NCI-H526 (cell line): ENCODE results near the gene RIN3.

Experiments used
- DNase-seq, 2 experiments: peaks; one replicate each; lab custom pipeline; 2025; lab: John Stamatoyannopoulos, UW

The RIN3 gene

DNA sequence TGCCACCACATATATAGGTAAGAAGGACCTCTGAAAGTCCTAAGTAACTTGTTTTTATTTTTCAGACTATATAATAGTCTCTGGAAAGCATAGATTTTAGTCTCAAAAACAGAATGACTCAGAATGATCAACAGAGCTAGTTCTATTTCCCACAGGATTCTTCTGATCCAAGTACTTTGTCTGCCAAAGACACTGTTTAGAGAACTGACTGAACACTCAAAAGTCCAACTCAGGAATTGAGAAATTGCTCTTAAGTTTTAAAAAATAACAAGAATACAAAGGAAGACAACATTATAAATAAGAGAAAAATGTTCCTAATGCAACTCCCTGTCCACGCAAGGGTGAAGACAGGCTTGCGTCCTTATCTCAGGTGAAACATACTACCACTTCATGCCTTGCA is 205.8 kb downstream of the RIN3 start:
- DNase-seq = no peak

DNA sequence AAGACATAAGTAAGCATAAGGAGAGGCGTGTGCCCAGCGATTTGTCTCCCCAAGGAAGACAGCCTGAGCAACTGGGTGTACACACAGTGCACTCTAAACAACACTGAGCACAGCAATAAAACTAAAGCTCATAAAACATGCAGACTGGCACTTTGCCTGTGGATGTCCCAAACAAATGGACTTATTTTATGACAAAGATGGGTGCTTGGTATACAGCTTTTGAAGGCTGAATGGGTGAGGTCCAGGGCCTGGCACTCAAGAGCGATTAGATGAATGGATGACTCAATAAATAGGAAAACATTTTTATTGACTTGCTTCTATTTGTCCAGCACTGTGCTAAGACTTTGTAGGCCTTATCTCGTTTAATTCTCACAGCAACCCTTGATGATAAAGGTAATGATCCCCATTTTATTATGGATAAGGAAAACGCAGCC is 206.3 kb downstream of the RIN3 start:
- DNase-seq = no peak

DNA sequence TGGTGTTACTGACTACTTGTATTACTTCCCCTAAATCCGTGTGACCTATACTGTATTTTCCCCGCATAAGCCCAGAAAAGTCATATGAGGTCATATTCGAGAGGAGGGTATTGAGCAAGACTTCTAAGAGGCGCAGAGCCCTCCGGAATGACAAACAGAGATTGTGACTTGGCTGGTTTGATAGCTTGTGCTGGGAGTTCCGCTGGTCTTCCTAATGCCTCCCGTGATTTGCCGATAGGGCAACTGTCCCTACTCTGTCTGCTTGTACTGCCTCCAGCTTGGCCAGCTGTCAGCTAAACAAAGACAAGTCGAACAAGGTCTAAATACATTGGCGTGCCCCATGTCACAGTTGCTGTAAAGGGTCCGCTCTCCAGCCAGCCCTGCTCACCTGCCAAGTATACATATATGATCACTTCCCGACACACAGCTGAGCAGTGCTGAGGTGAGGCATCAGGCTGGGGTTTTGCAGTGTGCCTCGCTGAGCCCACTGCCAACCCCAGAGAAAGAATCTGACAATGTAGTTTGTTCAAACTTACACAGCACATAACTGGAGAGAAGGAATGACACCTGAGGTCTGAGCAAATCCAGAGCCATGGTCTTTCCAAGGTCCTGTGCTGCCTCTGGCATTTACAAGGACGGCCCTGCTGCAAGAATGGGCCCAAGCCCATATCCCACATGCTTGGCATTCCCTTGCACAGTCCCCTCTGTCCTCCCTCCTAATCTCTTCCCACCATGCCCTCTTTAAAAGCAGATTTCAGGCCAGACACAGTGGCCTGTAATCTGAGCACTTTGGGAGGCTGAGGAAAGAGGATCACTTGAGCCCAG is 211.1 kb downstream of the RIN3 start:
- DNase-seq = no peak

DNA sequence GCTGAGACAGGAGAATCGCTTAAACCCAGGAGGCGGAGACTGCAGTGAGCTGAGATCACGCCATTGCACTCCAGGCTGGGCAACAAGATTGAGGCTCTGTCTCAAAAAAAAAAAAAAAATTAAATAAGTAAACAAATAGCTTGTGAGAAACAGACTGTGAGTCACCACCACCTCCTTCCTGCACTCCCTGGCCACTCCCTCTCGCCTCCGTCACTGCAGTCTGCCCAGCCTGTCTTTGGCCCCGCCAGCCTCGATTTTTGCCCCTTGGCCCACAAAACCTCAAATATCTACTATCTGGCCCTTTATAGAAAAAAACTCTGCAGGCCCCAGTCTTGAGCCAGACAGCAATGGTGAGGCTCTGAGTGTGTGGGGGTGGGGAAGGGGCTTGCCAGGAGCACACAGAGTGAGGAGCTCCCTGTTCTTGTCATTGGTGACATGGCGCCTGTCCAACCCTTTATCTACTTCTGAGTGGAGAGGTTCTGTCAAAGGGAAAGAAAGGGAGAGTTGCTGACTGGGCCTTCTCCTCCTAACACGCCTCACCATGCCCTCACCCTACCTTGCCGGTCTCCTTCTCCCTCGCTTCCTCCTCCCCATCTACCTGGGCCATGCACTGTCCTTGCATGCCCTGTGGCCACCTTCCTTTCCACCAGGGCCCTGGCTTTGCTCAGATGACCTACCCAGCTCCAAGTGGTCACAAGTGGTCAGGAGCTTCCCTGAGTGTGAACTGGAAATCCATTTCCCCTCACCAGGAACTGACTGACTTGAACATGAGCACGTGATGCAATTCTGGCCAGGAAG is 212.8 kb downstream of the RIN3 start:
- DNase-seq = no peak

DNA sequence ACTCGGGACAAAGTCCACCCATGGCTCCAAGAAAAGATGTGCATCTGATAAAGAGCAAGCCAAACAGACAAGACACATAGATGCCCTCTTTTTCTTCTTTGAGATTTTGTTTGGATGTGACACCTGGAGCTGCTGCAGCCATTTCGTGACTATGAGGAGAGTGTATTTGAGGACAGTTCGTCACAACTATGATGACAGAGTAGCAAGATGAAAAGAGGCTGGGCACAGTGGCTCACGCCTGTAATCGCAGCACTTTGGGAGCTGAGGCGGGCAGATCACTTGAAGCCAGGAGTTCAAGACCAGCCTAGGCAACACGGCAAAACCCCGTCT is 213.3 kb downstream of the RIN3 start:
- no peak for DNase-seq

DNA sequence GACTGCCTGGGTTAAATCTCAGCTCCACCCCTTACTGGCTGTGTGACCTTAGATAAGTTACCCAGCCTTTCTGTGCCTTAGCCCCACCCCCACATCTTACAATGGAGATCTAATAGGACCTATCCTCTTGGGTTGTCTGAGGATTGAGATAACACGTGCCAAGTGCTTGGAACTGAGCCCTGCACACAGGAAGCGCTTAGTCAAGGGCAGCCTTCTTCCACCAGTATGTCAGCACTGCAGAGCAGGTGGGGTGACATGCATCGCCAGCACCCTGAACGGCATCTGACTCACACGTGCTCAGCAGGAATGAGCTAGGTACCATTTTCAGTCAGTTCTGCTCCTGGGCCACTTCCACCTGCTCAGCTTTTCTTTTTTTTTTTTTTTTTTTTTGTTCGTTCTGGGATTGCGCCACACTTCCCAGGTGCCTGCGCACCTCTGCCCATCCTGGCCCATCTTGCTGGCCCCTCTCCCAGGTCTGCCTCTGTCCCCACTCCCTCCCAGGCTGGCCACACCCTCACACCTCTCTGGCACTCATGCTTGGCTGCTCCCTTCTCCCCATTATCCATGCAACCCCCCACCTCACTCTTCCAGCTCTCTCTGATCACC is 215.3 kb downstream of the RIN3 start:
- no peak for DNase-seq

DNA sequence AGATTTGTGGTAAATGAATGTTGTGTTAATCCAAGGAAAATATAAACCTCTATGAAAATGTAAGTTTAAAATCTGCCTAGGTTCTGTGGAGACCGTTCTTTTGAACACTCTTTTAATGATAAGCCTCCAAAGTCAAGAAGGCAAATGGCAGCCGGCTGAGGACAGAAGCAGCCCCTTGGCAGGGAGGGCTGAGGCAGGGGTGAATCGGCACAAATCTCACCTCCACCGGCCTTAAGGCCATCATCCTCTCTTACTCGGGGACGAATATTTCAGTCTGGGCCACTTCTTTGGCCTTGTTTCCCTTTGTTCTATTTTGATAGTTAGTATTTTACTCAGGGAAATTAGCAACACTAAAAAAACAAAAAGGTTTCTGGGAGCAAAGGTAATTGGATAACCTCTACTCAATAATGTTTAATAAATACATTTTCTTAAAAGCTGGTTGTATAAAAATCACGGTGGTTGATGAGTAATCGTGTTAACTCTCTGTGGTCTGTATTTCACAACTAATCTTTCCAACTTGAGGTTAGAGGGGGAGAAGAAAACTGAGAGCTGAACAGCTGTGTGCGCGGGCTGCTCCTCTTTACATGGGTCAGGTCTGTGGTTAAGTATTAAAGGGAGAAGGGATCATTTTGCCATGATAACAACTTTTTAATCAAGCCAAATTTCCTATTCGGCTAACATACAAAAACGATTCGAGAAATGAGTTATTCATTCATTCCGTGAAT is 216.2 kb downstream of the RIN3 start:
- DNase-seq = no peak

DNA sequence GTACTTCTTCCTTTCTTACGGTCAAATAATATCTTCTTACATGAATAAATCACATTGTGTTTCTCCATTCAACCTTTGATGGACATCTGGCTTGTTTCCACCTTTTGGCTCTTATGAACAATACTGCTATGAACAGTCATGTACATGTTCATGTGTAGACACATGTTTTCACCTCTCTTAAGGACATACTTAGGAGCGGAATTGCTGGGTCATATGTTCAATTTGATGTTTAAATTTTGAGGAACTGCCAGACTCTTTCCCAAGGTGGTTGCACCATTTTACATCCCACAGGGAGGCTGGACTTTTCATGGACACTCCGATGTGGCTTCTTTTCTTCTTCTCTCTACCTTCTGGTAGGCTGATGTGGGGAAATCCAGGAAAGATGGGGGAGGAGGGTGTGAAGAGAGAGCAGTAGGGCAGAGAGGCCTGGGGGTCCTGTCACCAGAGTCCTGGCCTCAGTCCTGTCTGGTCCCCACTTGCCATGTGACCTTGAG is 218.1 kb downstream of the RIN3 start:
- DNase-seq = no peak

DNA sequence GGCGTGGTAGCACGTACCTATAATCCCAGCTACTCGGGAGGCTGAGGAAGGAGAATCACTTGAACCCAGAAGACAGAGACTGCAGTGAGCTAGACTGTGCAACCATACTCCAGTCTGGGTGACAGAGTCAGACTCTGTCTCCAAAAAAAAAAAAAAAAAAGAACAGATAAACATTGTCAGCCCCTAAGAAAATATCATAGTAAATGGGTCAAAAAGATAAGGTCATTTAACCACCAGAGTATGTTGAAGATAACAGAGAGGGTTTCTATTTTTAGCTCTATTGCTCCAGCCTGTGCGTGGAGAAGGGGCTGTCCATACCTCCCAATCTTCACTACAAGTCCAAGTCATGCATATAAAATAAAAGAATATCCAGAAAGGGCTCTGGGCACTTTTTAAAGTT is 219.4 kb downstream of the RIN3 start:
- no peak for DNase-seq

DNA sequence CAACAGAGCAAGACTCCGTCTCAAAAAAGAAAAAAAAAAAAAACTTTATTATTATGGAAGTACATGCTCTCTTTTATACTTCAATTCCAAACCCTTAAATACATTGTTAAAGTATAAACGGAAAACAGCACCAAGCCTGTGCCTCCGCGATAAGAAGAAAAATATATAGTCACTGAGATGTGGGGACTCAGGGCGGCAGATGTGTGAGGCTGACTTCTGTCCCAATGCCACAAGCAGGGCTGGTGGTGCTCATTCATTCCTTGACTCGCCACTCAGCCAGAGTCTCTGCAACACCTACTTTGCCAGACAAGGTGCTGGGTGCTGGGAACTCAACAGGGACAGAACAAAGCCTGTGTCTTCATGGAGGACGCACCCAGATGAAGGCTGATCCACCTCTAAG is 221.0 kb downstream of the RIN3 start:
- no peak for DNase-seq

DNA sequence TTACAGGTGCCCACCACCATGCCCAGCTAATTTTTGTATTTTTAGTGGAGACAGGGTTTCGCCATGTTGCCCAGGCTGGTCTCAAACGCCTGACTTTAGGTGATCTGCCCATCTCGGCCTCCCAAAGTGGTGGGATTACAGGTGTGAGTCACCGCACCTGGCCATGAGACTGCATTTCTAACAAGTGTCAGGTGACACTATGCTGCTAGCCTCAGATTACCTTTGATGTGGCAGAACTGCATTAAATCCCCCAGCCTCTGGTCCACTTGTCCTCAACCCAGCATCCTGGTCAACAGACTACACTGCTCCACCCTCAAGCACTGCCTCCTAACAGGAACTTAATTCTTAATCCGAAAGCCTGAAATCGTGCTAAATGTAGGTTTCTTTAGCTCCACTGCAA is 221.8 kb downstream of the RIN3 start:
- no peak for DNase-seq

DNA sequence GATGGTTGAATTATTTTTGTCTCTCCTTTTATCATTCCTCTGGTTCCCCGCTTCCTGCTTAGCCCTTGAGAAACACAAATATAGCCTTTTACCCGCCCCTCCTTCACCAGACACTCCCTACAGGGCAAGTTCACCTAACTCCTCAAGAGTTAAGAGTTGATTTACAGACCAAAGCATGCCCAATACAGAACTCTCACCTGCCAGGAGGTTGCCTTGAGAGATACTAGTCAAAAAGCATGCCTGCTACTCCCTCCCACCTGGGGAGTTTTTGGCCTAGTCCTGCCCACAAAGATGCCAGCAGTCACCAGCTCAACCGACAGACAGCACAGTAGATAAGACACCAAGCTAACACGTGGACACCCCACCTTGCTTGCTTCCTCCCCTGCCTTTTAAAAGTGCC is 223.6 kb downstream of the RIN3 start:
- DNase-seq = no peak

DNA sequence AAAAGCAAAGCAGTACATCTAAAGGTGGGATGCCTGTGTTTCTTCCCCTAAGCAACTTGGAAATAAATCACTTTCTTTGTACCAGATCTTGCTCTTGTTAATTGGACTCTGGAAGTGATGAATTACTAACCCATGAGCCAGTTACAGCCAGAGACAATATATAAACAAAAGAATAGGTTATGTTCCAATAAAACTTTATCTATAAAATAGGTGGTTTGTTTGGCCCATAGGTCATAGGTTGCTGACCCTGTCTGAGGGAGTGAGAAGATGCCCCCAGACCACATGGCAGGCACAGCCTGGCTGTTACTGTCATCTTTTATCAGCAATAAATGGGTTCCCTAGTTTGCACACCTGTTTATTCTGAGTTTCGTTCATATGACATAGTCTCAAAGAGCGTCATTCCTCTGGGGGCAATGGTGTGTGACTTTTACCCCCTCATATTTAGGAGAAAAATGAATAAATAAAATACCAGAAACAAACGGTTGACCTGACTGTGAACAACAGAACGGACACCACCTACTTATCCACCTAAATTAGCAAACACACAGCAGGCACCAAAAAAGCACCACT is 224.1 kb downstream of the RIN3 start:
- DNase-seq = no peak
